Activated naive CD4-positive, alpha-beta T cell treated with anti-CD3 and anti-CD28 coated beads, Interleukin-2, amount 10 ng/mL, durations not matched to agents 7 days and 5 days (primary cell): ENCODE measurements around the gene NFATC2.
"Not testable (repeated sequence)": the region's sequence is repeated elsewhere in the genome, so short reads cannot be mapped to it uniquely, and the experiment has no call there.

ENCODE experiments used
- CTCF ChIA-PET: fragments of 350-600 bp; sonication (Branson Sonifier 250); formaldehyde crosslinking; loops from one replicate; lab custom pipeline; 2021; ENCODE audit warnings: antibody characterized with exemption; lab: Charles Lee
- DNase-seq: peaks from one replicate; pipeline ENCODE4 v3.0.0-alpha.2; 2020
- H3K27ac Mint-ChIP-seq: one replicate; pipeline ENCODE4 v1.8.0; 2021; ENCODE audit warnings: mild to moderate bottlenecking, moderate library complexity, mixed read lengths
- H3K27me3 Mint-ChIP-seq: one replicate; pipeline ENCODE4 v1.8.0; 2021; ENCODE audit warnings: mild to moderate bottlenecking, mixed read lengths
- H3K36me3 Mint-ChIP-seq: one replicate; pipeline ENCODE4 v1.8.0; 2021; ENCODE audit warnings: mixed read lengths
- H3K4me1 Mint-ChIP-seq: one replicate; pipeline ENCODE4 v1.8.0; 2021; ENCODE audit warnings: mixed read lengths
- H3K4me3 Mint-ChIP-seq: one replicate; pipeline ENCODE4 v1.8.0; 2021; ENCODE audit warnings: mild to moderate bottlenecking, moderate library complexity, mixed read lengths
- H3K9me3 Mint-ChIP-seq: one replicate; pipeline ENCODE4 v1.8.0; 2021; ENCODE audit warnings: mixed read lengths

The NFATC2 gene

GRCh38 chr20:51575486-51575885, 33.0 kb upstream of the NFATC2 start:
- H3K4me1 Mint-ChIP-seq = no peaks in the 10 kb centered on the region
- no peak overlapping the region for H3K4me3 Mint-ChIP-seq
- no peak for DNase-seq
- peaks cover 1% of the 10 kb centered on the region for H3K9me3 Mint-ChIP-seq
- no peak overlapping the region for H3K27ac Mint-ChIP-seq
- CTCF ChIA-PET = no interaction called here
- peaks cover 22% of the 10 kb centered on the region for H3K27me3 Mint-ChIP-seq
- no peaks in the 10 kb centered on the region for H3K36me3 Mint-ChIP-seq

DNA sequence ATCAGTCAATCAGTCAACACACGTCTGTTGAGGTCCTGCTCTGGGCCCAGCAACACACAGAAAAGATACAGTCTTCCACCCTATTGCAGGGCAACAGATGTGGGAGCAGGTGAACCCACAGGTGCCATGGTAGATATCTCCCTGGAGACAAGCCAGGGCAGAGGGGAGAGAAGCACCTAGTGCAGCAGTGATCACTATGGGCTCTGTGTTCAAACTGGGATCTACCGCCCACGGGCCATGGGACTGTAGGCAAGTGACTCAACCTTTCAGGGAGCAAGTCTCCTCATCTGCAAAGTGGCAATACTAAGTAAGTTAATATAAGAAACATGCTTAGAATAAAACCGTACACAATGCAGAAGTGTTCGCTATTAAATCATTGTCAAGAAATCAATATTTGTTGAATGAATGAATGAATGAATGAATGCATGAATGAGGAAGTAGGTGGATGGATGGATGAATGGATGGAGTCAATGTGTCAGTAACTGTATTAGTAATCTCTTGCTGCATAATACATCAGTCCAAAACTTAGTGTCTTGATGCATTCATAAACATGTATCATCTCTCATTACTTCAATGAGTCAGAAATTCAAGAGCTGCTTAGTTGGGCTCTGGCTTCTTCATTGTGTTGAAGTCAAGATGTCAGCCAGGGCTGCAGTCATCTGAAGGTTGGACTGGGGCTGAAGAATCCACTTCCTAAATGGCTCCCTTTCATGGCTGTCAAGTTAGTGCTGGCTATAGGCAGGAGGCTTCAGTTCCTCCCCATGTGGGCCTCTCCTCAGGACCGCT, 31.9 kb upstream of the NFATC2 start:
- DNase-seq = no peak
- H3K9me3 Mint-ChIP-seq = peaks cover 1% of the 10 kb centered on the region
- CTCF ChIA-PET = no interaction called here

DNA sequence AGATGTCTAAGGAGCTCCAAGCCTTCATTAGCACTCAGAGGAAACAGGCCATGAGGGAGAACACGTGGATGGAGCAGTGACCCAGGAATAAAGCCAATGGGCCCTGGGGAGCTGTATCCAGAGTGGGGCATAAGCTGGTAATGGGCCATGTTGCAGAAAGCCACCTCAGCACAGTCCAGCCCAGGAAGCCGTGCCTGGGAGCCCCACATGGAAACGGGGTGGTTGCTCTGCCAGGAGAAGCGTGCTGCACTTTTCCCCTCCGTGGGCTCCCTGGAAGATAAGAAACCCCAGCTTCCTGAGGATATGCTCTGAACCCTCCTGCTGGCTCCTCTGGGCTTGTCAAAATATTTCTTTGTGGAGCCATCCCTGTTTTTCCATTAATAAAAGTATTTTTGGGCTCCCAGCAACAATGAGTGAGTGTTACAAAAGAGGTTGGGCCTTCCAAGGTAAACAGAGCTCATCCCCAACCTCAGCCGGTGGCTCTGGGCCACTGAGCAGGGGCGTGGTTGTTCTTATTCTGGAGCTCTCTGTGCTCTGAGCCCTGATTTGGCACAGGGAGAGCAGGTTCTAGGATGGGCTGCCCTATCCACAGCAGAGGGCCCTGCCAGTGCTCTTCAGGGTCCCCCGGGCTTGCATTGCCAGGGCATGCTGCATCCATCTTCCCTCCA, 31.2 kb upstream of the NFATC2 start:
- Mint-ChIP-seq H3K27ac (no peak overlapping the region), H3K36me3 (no peaks in the 10 kb centered on the region), H3K9me3 (peaks cover 1% of the 10 kb centered on the region), H3K27me3 (peaks cover 23% of the 10 kb centered on the region), H3K4me3 (no peak overlapping the region), H3K4me1 (no peaks in the 10 kb centered on the region)
- no peak for DNase-seq
- CTCF ChIA-PET = no interaction called here

More for the DNA sequence above, 31.9 kb upstream of the NFATC2 start:
- H3K4me1 Mint-ChIP-seq = no peaks in the 10 kb centered on the region
- peaks cover 22% of the 10 kb centered on the region for H3K27me3 Mint-ChIP-seq
- H3K27ac Mint-ChIP-seq = no peak overlapping the region
- no peaks in the 10 kb centered on the region for H3K36me3 Mint-ChIP-seq
- no peak overlapping the region for H3K4me3 Mint-ChIP-seq

DNA sequence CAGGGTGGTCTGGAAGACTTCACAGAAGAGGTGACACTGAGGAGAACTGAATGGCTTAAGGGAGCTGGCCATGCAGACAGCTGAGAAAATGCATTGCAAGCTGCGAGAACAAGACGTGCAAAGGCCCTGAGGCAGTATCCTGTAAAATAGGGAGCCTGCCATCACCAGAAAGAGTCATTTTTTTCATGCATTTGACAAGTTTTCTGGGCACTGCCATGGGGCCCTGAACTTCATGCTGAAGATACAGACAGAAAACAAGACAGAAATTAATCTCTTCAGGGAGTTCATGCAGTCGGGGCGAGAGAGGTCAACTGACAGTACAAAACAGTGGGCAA, 28.9 kb upstream of the NFATC2 start:
- peaks cover 1% of the 10 kb centered on the region for H3K9me3 Mint-ChIP-seq
- CTCF ChIA-PET = no interaction called here
- H3K27ac Mint-ChIP-seq = peak overlapping the region; percentile 9
- H3K4me3 Mint-ChIP-seq = no peak overlapping the region
- DNase-seq = no peak
- H3K4me1 Mint-ChIP-seq = no peaks in the 10 kb centered on the region
- H3K36me3 Mint-ChIP-seq = no peaks in the 10 kb centered on the region
- peaks cover 32% of the 10 kb centered on the region for H3K27me3 Mint-ChIP-seq

DNA sequence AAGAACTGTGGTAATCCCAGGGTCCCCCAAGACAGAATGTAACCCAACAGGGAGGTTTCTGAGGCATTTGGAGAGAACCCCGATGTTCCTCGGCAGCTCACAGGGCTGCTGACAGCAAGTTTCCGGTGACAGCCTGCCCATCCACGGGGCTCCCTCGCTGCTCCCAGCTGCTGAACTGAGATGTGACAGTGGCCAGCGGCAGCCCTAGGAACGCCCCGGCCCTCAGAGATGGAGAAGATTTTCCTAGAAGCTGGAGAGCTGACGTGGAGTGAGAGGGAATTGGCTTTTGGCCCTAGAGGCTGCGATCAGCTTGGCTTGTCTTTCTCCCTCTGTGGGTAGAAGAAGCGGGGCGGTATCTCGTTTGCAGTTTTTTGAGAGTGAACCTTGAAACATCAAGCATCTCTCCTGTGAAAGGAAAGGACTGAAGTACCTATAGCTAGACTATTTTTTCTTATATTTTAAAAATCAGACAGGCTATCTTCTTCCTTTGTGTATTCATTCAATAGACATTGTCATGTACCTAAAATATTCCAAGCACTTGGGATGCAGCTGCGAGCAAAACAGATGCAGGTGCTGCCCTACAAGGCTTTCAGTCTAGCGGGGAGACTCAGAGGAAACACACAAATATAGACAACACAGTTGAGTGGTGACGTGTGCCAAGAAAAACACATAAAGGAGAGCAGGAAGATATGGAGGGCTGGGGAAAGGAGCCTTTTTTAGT, 28.4 kb upstream of the NFATC2 start:
- no peak overlapping the region for H3K4me3 Mint-ChIP-seq
- CTCF ChIA-PET = no interaction called here
- no peak overlapping the region for H3K27ac Mint-ChIP-seq
- DNase-seq = no peak
- H3K9me3 Mint-ChIP-seq = peaks cover 1% of the 10 kb centered on the region
- H3K4me1 Mint-ChIP-seq = no peaks in the 10 kb centered on the region
- peaks cover 36% of the 10 kb centered on the region for H3K27me3 Mint-ChIP-seq
- H3K36me3 Mint-ChIP-seq = no peaks in the 10 kb centered on the region

GRCh38 chr20:51569815-51570738, 27.6 kb upstream of the NFATC2 start:
- H3K27me3 Mint-ChIP-seq = peaks cover 44% of the 10 kb centered on the region
- H3K27ac Mint-ChIP-seq = no peak overlapping the region
- DNase-seq = no peak
- H3K36me3 Mint-ChIP-seq = no peaks in the 10 kb centered on the region
- peaks cover 1% of the 10 kb centered on the region for H3K9me3 Mint-ChIP-seq
- CTCF ChIA-PET = no interaction called here
- H3K4me3 Mint-ChIP-seq = no peak overlapping the region
- no peaks in the 10 kb centered on the region for H3K4me1 Mint-ChIP-seq

- H3K27ac Mint-ChIP-seq, H3K4me3 Mint-ChIP-seq, CTCF ChIA-PET, H3K36me3 Mint-ChIP-seq, H3K4me1 Mint-ChIP-seq, DNase-seq, H3K9me3 Mint-ChIP-seq: not testable (repeated sequence)
- peaks cover 60% of the 10 kb centered on the region for H3K27me3 Mint-ChIP-seq
Measured at GRCh38 chr20:51568533-51568932, 26.0 kb upstream of the NFATC2 start.

- Mint-ChIP-seq H3K9me3 (no peaks in the 10 kb centered on the region), H3K4me3 (no peak overlapping the region), H3K27ac (no peak overlapping the region), H3K36me3 (no peaks in the 10 kb centered on the region), H3K27me3 (peaks cover 69% of the 10 kb centered on the region), H3K4me1 (peaks cover 5% of the 10 kb centered on the region)
- CTCF ChIA-PET = no interaction called here
- DNase-seq = no peak
Measured at GRCh38 chr20:51567622-51568021, 25.1 kb upstream of the NFATC2 start.

- Mint-ChIP-seq H3K4me3 (no peak overlapping the region), H3K9me3 (no peaks in the 10 kb centered on the region), H3K27ac (no peak overlapping the region), H3K4me1 (peaks cover 9% of the 10 kb centered on the region), H3K36me3 (no peaks in the 10 kb centered on the region), H3K27me3 (peaks cover 79% of the 10 kb centered on the region)
- CTCF ChIA-PET = no interaction called here
- DNase-seq = no peak
Measured at GRCh38 chr20:51566594-51566993, 24.1 kb upstream of the NFATC2 start.

GRCh38 chr20:51565298-51566144, 23.0 kb upstream of the NFATC2 start:
- Mint-ChIP-seq H3K36me3 (no peaks in the 10 kb centered on the region), H3K4me3 (no peak overlapping the region), H3K9me3 (no peaks in the 10 kb centered on the region), H3K27ac (no peak overlapping the region), H3K4me1 (peaks cover 20% of the 10 kb centered on the region), H3K27me3 (peaks cover 86% of the 10 kb centered on the region)
- DNase-seq = no peak
- CTCF ChIA-PET = interaction anchor here (1.0 kb wide), 2 partner anchors 23 to 24 kb away, joined by 3 read pairs; partner anchors contain the start of gene NFATC2

DNA sequence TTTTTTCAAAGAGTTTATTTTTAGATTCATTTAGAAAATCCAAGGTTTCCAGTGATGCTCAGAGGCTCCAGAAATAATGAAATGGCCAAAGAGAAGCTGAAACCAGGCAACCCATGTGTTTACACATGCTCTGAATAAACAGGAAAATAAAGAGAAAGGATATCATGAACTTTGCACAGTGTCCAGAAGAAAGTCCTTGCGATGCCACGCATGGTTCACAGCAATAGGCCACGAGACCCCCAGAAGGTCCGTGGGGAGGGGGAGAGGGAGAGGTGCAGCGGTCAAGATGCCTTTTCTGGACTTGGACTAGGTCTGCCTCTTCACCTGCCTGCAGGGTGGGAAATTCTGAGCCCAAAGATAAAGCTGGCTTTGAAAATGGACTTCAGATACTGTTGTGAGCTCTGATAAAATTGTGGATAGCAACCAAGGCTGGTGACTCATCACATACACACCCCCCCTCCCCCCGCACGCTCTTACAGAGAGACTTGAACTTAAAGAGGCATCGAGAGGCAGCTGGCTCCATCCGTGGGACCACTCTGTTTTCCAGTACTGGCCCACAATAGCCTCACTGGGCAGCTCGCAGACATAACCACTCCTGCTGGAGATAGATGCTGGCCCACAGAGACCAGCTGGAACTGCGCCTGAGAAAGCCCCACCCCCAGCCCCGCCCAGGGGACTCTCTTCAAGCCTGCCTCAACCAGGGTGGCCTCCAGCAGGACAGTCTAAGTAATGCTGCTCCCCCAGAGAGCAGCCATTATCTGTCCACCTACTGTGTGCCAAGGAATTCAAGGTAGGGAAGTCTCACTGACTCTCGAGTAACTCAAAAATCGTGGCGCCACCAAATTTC, 21.2 kb upstream of the NFATC2 start:
- H3K4me3 Mint-ChIP-seq = no peak overlapping the region
- H3K27me3 Mint-ChIP-seq = peaks cover 91% of the 10 kb centered on the region
- no peak overlapping the region for H3K27ac Mint-ChIP-seq
- DNase-seq = no peak
- no peaks in the 10 kb centered on the region for H3K9me3 Mint-ChIP-seq
- CTCF ChIA-PET = interaction anchor here (0.7 to 1.9 kb wide), 3 partner anchors 8 to 179 kb away, joined by 3 to 5 read pairs (median 3); no protein-coding TSS in a partner anchor
- no peaks in the 10 kb centered on the region for H3K36me3 Mint-ChIP-seq
- peaks cover 20% of the 10 kb centered on the region for H3K4me1 Mint-ChIP-seq

- Mint-ChIP-seq H3K4me3 (no peak overlapping the region), H3K9me3 (no peaks in the 10 kb centered on the region), H3K36me3 (no peaks in the 10 kb centered on the region), H3K4me1 (peaks cover 20% of the 10 kb centered on the region), H3K27me3 (peaks cover 88% of the 10 kb centered on the region), H3K27ac (no peak overlapping the region)
- DNase-seq = no peak
- CTCF ChIA-PET = interaction anchor here (0.6 to 1.9 kb wide), 6 partner anchors 9 to 178 kb away, joined by 3 to 5 read pairs (median 3); no protein-coding TSS in a partner anchor
Measured at GRCh38 chr20:51563174-51563485, 20.6 kb upstream of the NFATC2 start.
